Measurements from ENCODE around the gene C5orf15. TPM values are rescaled to one million over a fixed set of nuclear protein-coding genes. Genes with fewer than 3 reads are reported as not detected.

C5orf15 gene
- 124 and 165 TPM in 2 replicates for total RNA-seq

- peak; percentile 94 for DNase-seq (ENCODE audit: low read depth)
Measured at GRCh38 chr5:133968204-133968980, at the start of gene C5orf15. C5orf15 (minus strand) TSS chr5:133968625; CDS start chr5:133968584, 41 bp downstream.

GRCh38 chr5:134008266-134008749, 39.9 kb upstream of the C5orf15 start:
- DNase-seq (ENCODE audit: low read depth) = no peak

- no peak for DNase-seq (ENCODE audit: low read depth)
Measured at GRCh38 chr5:134007581-134008265, 39.3 kb upstream of the C5orf15 start.

- DNase-seq (ENCODE audit: low read depth) = no peak
Measured at GRCh38 chr5:134006115-134006514, 37.7 kb upstream of the C5orf15 start.

- no peak for DNase-seq (ENCODE audit: low read depth)
Measured at GRCh38 chr5:134005417-134006061, 37.1 kb upstream of the C5orf15 start.

GRCh38 chr5:134004626-134005416, 36.4 kb upstream of the C5orf15 start, which contains the start of gene VDAC1:
VDAC1 (minus strand) TSS chr5:134004975; CDS start chr5:133993012, 11,963 bp downstream.
- DNase-seq (ENCODE audit: low read depth) = peak; percentile 49

GRCh38 chr5:134003817-134004625, 35.6 kb upstream of the C5orf15 start:
- DNase-seq (ENCODE audit: low read depth) = no peak

GRCh38 chr5:134003064-134003816, 34.8 kb upstream of the C5orf15 start:
- DNase-seq (ENCODE audit: low read depth) = no peak

GRCh38 chr5:134001938-134002731, 33.7 kb upstream of the C5orf15 start:
- DNase-seq (ENCODE audit: low read depth) = no peak

- DNase-seq (ENCODE audit: low read depth) = no peak
Measured at GRCh38 chr5:134000696-134001453, 32.5 kb upstream of the C5orf15 start.

- no peak for DNase-seq (ENCODE audit: low read depth)
Measured at GRCh38 chr5:134000091-134000511, 31.7 kb upstream of the C5orf15 start.

GRCh38 chr5:133998807-133999206, 30.4 kb upstream of the C5orf15 start:
- no peak for DNase-seq (ENCODE audit: low read depth)

GRCh38 chr5:133998042-133998441, 29.6 kb upstream of the C5orf15 start:
- DNase-seq (ENCODE audit: low read depth) = no peak

GRCh38 chr5:133996683-133997252, 28.3 kb upstream of the C5orf15 start:
- DNase-seq (ENCODE audit: low read depth) = no peak

- peak; percentile 27 for DNase-seq (ENCODE audit: low read depth)
Measured at GRCh38 chr5:133995883-133996563, 27.6 kb upstream of the C5orf15 start.

GRCh38 chr5:133995341-133995740, 26.9 kb upstream of the C5orf15 start:
- DNase-seq (ENCODE audit: low read depth) = no peak

- no peak for DNase-seq (ENCODE audit: low read depth)
Measured at GRCh38 chr5:133994990-133995333, 26.5 kb upstream of the C5orf15 start.

Data from renal cortical epithelial cell (primary cell).